ENCODE results near the gene SEZ6L.

Gene SEZ6L

GRCh38 chr22:26303475-26303874 lies 134.2 kb downstream of the SEZ6L start:
- no peak overlapping the region for H3K4me3 ChIP-seq (ENCODE audit: low read length)
- no peak for DNase-seq (ENCODE audit: low read depth)
- TF ChIP-seq CTCF (conservative IDR thresholded peaks at IDR 0.05; ENCODE audit: low read length), result no peak

- DNase-seq (ENCODE audit: low read depth), result no peak
- H3K4me3 ChIP-seq (ENCODE audit: low read length), result no peak overlapping the region
- no peak for TF ChIP-seq CTCF (conservative IDR thresholded peaks at IDR 0.05; ENCODE audit: low read length)
Observed at GRCh38 chr22:26304730-26305129, 135.5 kb downstream of the SEZ6L start.

GRCh38 chr22:26308467-26308866 lies 139.2 kb downstream of the SEZ6L start:
- no peak overlapping the region for H3K4me3 ChIP-seq (ENCODE audit: low read length)
- TF ChIP-seq CTCF (conservative IDR thresholded peaks at IDR 0.05; ENCODE audit: low read length), result no peak
- no peak for DNase-seq (ENCODE audit: low read depth)

- no peak for TF ChIP-seq CTCF (conservative IDR thresholded peaks at IDR 0.05; ENCODE audit: low read length)
- no peak overlapping the region for H3K4me3 ChIP-seq (ENCODE audit: low read length)
- DNase-seq (ENCODE audit: low read depth), result no peak
Observed at GRCh38 chr22:26310616-26311015, 141.4 kb downstream of the SEZ6L start.

- TF ChIP-seq CTCF (conservative IDR thresholded peaks at IDR 0.05; ENCODE audit: low read length), result no peak
- no peak for DNase-seq (ENCODE audit: low read depth)
- no peak overlapping the region for H3K4me3 ChIP-seq (ENCODE audit: low read length)
Observed at GRCh38 chr22:26313291-26313690, 144.0 kb downstream of the SEZ6L start.

- no peak for TF ChIP-seq CTCF (conservative IDR thresholded peaks at IDR 0.05; ENCODE audit: low read length)
- no peak for DNase-seq (ENCODE audit: low read depth)
Observed at GRCh38 chr22:26314171-26314570, 144.9 kb downstream of the SEZ6L start.

GRCh38 chr22:26314656-26315055 lies 145.4 kb downstream of the SEZ6L start:
- 0 out of 2 replicates have a peak, but pooled peaks have one; percentile 1 for TF ChIP-seq CTCF (conservative IDR thresholded peaks at IDR 0.05; ENCODE audit: low read length)
- H3K4me3 ChIP-seq (ENCODE audit: low read length), result no peak overlapping the region

More at GRCh38 chr22:26314171-26314570, 144.9 kb downstream of the SEZ6L start:
- H3K4me3 ChIP-seq (ENCODE audit: low read length), result no peak overlapping the region

More at GRCh38 chr22:26314656-26315055, 145.4 kb downstream of the SEZ6L start:
- no peak for DNase-seq (ENCODE audit: low read depth)

Data from AG10803 (cell line).